ENCODE results near the gene LIN52.

The LIN52 gene

DNA sequence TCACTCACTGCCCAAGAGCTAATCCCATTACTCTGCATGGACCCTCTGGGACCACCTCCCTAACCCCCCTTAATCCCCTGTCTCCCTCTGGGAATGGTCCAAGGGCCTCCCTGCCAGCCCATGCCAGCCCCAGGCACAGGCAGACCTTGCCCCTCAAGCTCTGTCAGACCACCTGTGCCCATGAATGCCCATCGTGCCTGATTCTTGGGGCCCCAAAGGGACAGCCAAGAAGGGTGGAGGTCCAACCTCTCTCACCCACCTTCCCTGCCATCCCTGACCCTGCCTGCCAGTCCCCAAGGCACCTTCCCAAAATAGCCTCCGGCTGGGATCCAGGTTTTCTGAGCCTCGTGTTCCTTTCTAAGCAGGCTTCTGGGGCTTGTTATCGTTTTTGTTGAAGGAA, 133.7 kb downstream of the LIN52 start:
- H3K9me3 ChIP-seq (ENCODE audit: control insufficient read depth in 5 of 5, low read length in 5 of 5), result no peaks in the 10 kb centered on the region
- peak overlapping the region in 1 of 5 donors; percentile 60 for H3K4me3 ChIP-seq (ENCODE audit: low read depth in 1 of 5, low read length in 5 of 5)
- peaks cover 17 to 28% (median 20%) of the 10 kb centered on the region in 5 donors for H3K27me3 ChIP-seq (ENCODE audit: control insufficient read depth in 5 of 5, insufficient read depth in 4 of 5, low read length in 5 of 5)
- no peak overlapping the region for H3K27ac ChIP-seq (ENCODE audit: low read depth, low read length)
- no peak overlapping the region for H3K9ac ChIP-seq (ENCODE audit: low read length in 5 of 5)
- peaks cover 0 to 8% (median 5%) of the 10 kb centered on the region in 5 donors for H3K4me1 ChIP-seq (ENCODE audit: control insufficient read depth in 5 of 5, insufficient read depth in 5 of 5, low read length in 5 of 5)
- no peaks in the 10 kb centered on the region for H3K36me3 ChIP-seq (ENCODE audit: control insufficient read depth in 5 of 5, insufficient read depth in 5 of 5, low read length in 5 of 5)

DNA sequence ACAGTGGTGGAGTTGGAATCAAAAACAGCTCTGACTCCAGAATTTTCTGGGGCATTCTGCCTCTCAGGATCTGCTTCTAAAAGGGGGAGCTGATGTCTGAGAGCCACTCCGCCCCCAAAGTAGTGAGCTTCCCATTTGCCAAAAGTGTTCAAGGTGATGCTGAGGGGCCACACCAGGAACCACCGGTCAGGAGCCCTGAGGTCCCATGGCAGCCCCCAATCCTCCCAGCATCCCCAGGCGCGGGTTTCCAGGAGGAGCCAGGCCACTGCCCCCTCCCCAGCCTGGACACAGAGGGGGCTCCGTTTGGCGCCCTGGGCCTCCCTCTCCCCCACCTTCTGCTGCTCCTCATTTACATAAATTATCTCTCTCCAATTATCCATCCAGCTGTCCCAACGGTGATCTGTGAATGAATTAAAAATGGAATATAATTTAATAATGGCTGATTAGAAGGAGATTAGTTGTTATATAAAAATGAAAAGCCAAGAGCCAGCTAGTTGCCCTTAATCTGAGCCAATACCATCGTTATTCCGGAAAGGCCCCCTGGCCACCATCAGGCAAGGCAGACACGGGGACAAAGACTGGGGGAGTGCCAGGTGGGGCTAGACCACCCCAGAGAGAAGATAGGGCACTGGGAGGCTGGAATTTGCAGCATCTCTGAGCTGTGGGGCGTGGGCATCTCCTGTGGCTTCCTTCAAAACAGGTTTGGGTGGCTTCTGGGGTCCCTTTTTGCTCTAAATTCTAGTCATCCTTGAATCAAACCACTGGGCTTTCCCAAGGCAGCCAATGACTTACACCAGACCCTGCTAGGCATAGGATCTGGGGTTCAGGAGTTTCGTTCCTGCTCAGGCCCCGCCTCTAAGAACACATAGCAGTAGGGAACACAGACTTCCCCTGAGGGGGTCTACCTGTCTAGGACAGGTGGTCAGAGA, 134.8 kb downstream of the LIN52 start:
- H3K27me3 ChIP-seq (ENCODE audit: control insufficient read depth in 5 of 5, insufficient read depth in 4 of 5, low read length in 5 of 5), result peaks cover 19 to 37% (median 26%) of the 10 kb centered on the region in 5 donors
- H3K36me3 ChIP-seq (ENCODE audit: control insufficient read depth in 5 of 5, insufficient read depth in 5 of 5, low read length in 5 of 5), result no peaks in the 10 kb centered on the region
- H3K4me1 ChIP-seq (ENCODE audit: control insufficient read depth in 5 of 5, insufficient read depth in 5 of 5, low read length in 5 of 5), result peaks cover 0 to 8% (median 5%) of the 10 kb centered on the region in 5 donors
- no peak overlapping the region for H3K27ac ChIP-seq (ENCODE audit: low read depth, low read length)
- no peak overlapping the region for H3K9ac ChIP-seq (ENCODE audit: low read length in 5 of 5)
- no peaks in the 10 kb centered on the region for H3K9me3 ChIP-seq (ENCODE audit: control insufficient read depth in 5 of 5, low read length in 5 of 5)
- H3K4me3 ChIP-seq (ENCODE audit: low read depth in 1 of 5, low read length in 5 of 5), result no peak overlapping the region

DNA sequence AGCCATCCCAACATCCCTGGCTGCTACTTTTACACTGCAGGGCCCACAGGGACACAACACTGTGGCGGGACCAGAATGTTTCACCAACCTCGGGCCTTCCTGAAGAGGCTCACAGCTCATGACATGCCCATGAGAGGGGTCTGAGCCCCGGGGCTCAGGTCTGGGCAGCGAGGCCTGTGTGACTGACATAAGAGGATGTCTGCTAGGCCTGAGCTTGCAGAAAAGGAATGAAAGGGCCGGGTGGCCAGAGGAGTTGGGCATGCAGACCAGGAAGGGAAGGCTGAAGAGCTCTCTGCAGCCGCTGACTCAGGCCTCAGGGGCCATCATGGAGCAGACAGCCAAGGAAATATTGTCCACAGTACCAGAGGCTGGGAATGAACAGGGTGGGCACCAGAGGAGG, 136.2 kb downstream of the LIN52 start:
- no peak overlapping the region for H3K4me3 ChIP-seq (ENCODE audit: low read depth in 1 of 5, low read length in 5 of 5)
- H3K27me3 ChIP-seq (ENCODE audit: control insufficient read depth in 5 of 5, insufficient read depth in 4 of 5, low read length in 5 of 5), result peaks cover 17 to 38% (median 26%) of the 10 kb centered on the region in 5 donors

DNA sequence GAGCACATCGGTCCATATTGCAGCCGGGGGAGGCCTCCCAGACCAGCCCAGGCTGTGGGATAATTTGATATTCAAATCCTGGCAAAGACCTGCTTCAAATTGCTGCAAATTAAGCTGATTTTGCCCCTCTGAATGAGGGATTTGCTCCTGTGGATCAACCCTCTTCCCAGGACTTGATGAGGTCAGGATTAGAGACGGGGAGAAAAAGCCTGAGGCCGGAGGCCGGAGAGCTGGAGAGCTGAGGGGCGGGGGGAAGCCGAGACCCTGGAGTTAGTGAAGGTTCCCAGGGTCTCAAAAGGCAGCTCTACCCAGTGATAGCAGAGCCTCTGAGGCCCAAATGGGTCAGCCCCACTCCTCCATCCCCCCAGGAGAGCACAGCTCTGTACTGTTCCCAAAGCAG, 137.0 kb downstream of the LIN52 start:
- Histone ChIP-seq H3K27me3 (ENCODE audit: control insufficient read depth in 5 of 5, insufficient read depth in 4 of 5, low read length in 5 of 5) (peaks cover 17 to 37% (median 25%) of the 10 kb centered on the region in 5 donors), H3K4me1 (ENCODE audit: control insufficient read depth in 5 of 5, insufficient read depth in 5 of 5, low read length in 5 of 5) (peaks cover 0 to 8% (median 5%) of the 10 kb centered on the region in 5 donors), H3K9ac (ENCODE audit: low read length in 5 of 5) (no peak overlapping the region), H3K9me3 (ENCODE audit: control insufficient read depth in 5 of 5, low read length in 5 of 5) (no peaks in the 10 kb centered on the region), H3K27ac (ENCODE audit: low read depth, low read length) (no peak overlapping the region), H3K4me3 (ENCODE audit: low read depth in 1 of 5, low read length in 5 of 5) (no peak overlapping the region), H3K36me3 (ENCODE audit: control insufficient read depth in 5 of 5, insufficient read depth in 5 of 5, low read length in 5 of 5) (no peaks in the 10 kb centered on the region)

More for the DNA sequence above, 136.2 kb downstream of the LIN52 start:
- H3K27ac ChIP-seq (ENCODE audit: low read depth, low read length), result no peak overlapping the region
- H3K9ac ChIP-seq (ENCODE audit: low read length in 5 of 5), result no peak overlapping the region
- H3K4me1 ChIP-seq (ENCODE audit: control insufficient read depth in 5 of 5, insufficient read depth in 5 of 5, low read length in 5 of 5), result peaks cover 0 to 8% (median 5%) of the 10 kb centered on the region in 5 donors
- H3K36me3 ChIP-seq (ENCODE audit: control insufficient read depth in 5 of 5, insufficient read depth in 5 of 5, low read length in 5 of 5), result no peaks in the 10 kb centered on the region
- H3K9me3 ChIP-seq (ENCODE audit: control insufficient read depth in 5 of 5, low read length in 5 of 5), result no peaks in the 10 kb centered on the region

DNA sequence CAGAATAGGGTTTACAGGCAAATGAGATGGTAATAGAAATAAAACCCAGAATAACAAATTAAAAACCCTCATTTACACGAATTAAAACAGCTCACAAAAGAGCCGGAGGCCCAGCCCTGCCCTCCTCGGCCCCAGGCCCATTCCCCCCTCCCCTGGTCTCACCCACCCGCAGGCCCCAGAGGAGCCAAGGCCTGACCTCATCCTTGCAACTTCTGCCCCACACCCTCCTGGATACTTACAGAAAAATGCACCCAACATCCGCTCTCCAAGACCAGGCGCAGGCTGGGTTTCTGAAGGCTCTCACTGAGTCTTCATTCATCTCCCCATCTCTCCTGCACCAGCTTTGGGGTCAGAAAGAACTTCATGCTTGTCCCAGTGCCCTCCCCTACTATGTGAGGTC, 138.3 kb downstream of the LIN52 start:
- H3K9ac ChIP-seq (ENCODE audit: low read length in 5 of 5), result no peak overlapping the region
- H3K36me3 ChIP-seq (ENCODE audit: control insufficient read depth in 5 of 5, insufficient read depth in 5 of 5, low read length in 5 of 5), result no peaks in the 10 kb centered on the region
- peaks cover 0 to 1% (median under 1%) of the 10 kb centered on the region in 5 donors for H3K4me1 ChIP-seq (ENCODE audit: control insufficient read depth in 5 of 5, insufficient read depth in 5 of 5, low read length in 5 of 5)
- H3K27ac ChIP-seq (ENCODE audit: low read depth, low read length), result no peak overlapping the region
- H3K27me3 ChIP-seq (ENCODE audit: control insufficient read depth in 5 of 5, insufficient read depth in 4 of 5, low read length in 5 of 5), result peaks cover 14 to 35% (median 24%) of the 10 kb centered on the region in 5 donors
- no peak overlapping the region for H3K4me3 ChIP-seq (ENCODE audit: low read depth in 1 of 5, low read length in 5 of 5)
- no peaks in the 10 kb centered on the region for H3K9me3 ChIP-seq (ENCODE audit: control insufficient read depth in 5 of 5, low read length in 5 of 5)

DNA sequence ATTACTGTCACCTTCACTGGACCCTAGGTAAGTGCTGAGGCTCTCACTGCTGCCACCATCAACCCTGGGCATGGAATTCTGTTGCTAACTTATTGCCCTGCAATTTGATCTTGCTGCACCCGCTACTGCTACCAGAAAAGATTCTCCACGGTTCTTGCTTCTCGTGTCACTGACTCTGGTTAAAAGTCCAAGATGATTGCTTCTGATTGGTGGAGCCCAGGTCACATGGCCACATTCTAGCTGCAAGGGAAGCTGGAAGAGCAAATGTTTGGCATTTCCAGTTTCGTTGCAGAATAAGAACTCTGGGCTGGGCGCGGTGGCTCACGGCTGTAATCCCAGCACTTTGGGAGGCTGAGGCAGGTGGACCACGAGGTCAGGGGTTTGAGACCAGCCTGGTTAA, 147.0 kb downstream of the LIN52 start:
- Histone ChIP-seq H3K9me3 (ENCODE audit: control insufficient read depth in 5 of 5, low read length in 5 of 5) (peaks cover 2 to 12% (median 10%) of the 10 kb centered on the region in 5 donors), H3K36me3 (ENCODE audit: control insufficient read depth in 5 of 5, insufficient read depth in 5 of 5, low read length in 5 of 5) (no peaks in the 10 kb centered on the region), H3K4me1 (ENCODE audit: control insufficient read depth in 5 of 5, insufficient read depth in 5 of 5, low read length in 5 of 5) (no peaks in the 10 kb centered on the region), H3K27me3 (ENCODE audit: control insufficient read depth in 5 of 5, insufficient read depth in 4 of 5, low read length in 5 of 5) (peaks cover 8 to 14% (median 11%) of the 10 kb centered on the region in 5 donors), H3K4me3 (ENCODE audit: low read depth in 1 of 5, low read length in 5 of 5) (no peak overlapping the region), H3K27ac (ENCODE audit: low read depth, low read length) (no peak overlapping the region), H3K9ac (ENCODE audit: low read length in 5 of 5) (no peak overlapping the region)

DNA sequence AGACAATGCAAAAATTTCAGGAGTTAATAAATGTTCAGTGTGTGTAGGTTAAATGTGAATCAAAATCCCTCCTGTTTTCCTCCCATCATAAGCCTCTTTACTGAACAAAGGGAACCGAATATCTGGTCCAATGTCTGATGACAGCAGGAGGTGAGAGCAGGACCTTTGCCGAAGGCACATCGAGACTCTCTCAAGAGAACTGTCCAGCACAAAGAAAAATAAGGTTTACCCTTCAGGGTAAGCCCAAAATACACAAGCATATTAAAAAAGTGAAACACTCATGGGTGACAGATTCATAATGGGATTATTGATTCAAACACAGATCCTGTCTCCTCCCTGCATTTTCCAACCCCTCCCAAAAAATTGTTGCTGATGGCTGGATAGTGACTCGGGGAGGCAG, 150.3 kb downstream of the LIN52 start:
- no peak overlapping the region for H3K9ac ChIP-seq (ENCODE audit: low read length in 5 of 5)
- H3K9me3 ChIP-seq (ENCODE audit: control insufficient read depth in 5 of 5, low read length in 5 of 5), result peaks cover 2 to 12% (median 10%) of the 10 kb centered on the region in 5 donors
- peaks cover 22 to 36% (median 33%) of the 10 kb centered on the region in 5 donors for H3K27me3 ChIP-seq (ENCODE audit: control insufficient read depth in 5 of 5, insufficient read depth in 4 of 5, low read length in 5 of 5)

DNA sequence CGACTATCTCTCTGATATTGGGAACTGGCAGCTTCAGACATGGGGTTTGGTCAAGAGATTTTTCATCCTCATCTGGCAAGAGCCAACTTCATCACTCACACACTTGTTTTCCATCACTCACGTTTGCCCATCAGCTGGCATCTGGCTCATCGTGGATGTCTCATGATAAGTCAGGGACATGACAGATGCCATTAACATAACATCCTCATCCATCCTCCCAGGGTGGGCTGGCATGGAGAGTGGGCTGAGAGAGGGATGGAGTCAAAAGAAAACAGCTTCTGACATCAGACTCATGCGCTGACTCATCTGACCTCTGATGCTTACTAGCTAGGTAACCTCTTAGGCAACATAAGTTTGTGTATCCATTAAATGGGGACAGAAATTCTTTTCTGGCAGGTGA, 152.7 kb downstream of the LIN52 start:
- H3K9ac ChIP-seq (ENCODE audit: low read length in 5 of 5), result no peak overlapping the region
- H3K4me1 ChIP-seq (ENCODE audit: control insufficient read depth in 5 of 5, insufficient read depth in 5 of 5, low read length in 5 of 5), result peaks cover 0 to 30% (median 25%) of the 10 kb centered on the region in 5 donors
- H3K4me3 ChIP-seq (ENCODE audit: low read depth in 1 of 5, low read length in 5 of 5), result no peak overlapping the region
- peaks cover 0 to 2% (median 1%) of the 10 kb centered on the region in 5 donors for H3K9me3 ChIP-seq (ENCODE audit: control insufficient read depth in 5 of 5, low read length in 5 of 5)
- no peak overlapping the region for H3K27ac ChIP-seq (ENCODE audit: low read depth, low read length)
- peaks cover 30 to 56% (median 50%) of the 10 kb centered on the region in 5 donors for H3K27me3 ChIP-seq (ENCODE audit: control insufficient read depth in 5 of 5, insufficient read depth in 4 of 5, low read length in 5 of 5)
- H3K36me3 ChIP-seq (ENCODE audit: control insufficient read depth in 5 of 5, insufficient read depth in 5 of 5, low read length in 5 of 5), result no peaks in the 10 kb centered on the region

More for the DNA sequence above, 150.3 kb downstream of the LIN52 start:
- H3K4me3 ChIP-seq (ENCODE audit: low read depth in 1 of 5, low read length in 5 of 5), result no peak overlapping the region
- H3K27ac ChIP-seq (ENCODE audit: low read depth, low read length), result no peak overlapping the region
- H3K4me1 ChIP-seq (ENCODE audit: control insufficient read depth in 5 of 5, insufficient read depth in 5 of 5, low read length in 5 of 5), result peaks cover 0 to 7% (median 5%) of the 10 kb centered on the region in 5 donors
- no peaks in the 10 kb centered on the region for H3K36me3 ChIP-seq (ENCODE audit: control insufficient read depth in 5 of 5, insufficient read depth in 5 of 5, low read length in 5 of 5)

DNA sequence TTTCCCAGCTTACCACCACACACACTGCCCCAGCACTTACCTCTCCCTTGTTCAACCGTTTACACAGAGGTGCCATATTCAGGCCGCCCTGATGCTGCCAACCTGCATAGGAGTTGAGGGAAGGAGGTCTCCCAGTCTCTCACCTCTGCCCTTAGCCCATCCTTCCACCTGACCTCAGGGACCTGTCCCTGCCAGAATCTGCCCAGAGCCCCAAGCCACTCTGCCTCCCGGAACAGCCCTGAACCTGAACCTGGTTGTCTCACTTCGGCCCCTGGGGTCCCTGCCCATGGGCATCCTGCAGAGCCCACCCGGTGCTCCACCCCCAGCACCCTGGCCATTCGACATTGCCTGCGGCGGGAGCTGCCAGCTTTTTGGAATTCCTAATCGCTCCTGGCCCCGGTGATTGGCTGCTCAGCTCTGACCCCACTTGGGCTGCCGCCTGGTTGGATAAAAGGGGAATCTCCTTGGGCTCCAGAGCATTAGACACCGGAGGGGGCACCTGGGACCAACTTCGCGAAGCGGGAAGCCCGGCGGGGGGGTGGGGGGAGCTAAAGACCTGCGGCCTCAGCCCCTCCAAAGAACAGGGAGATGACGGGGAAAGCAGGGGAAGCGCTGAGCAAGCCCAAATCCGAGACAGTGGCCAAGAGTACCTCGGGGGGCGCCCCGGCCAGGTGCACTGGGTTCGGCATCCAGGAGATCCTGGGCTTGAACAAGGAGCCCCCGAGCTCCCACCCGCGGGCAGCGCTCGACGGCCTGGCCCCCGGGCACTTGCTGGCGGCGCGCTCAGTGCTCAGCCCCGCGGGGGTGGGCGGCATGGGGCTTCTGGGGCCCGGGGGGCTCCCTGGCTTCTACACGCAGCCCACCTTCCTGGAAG, 154.5 kb downstream of the LIN52 start, which contains the start of gene VSX2:
VSX2 (plus strand) TSS at position 476 of the 874 bp plus-strand sequence; CDS start at position 589, 113 bp downstream.
- Histone ChIP-seq H3K4me3 (ENCODE audit: low read depth in 1 of 5, low read length in 5 of 5) (peak within 1 kb of the TSS in 4 of 5 donors; percentile 44 to 57 (median 52)), H3K27ac (ENCODE audit: low read depth, low read length) (no peak within 1 kb of the TSS), H3K27me3 (ENCODE audit: control insufficient read depth in 5 of 5, insufficient read depth in 4 of 5, low read length in 5 of 5) (peaks cover 47 to 69% (median 62%) of the 10 kb centered on the region in 5 donors), H3K9me3 (ENCODE audit: control insufficient read depth in 5 of 5, low read length in 5 of 5) (no peaks in the 10 kb centered on the region), H3K4me1 (ENCODE audit: control insufficient read depth in 5 of 5, insufficient read depth in 5 of 5, low read length in 5 of 5) (peaks cover 0 to 30% (median 25%) of the 10 kb centered on the region in 5 donors), H3K9ac (ENCODE audit: low read length in 5 of 5) (peak within 1 kb of the TSS in 1 of 5 donors; percentile 39), H3K36me3 (ENCODE audit: control insufficient read depth in 5 of 5, insufficient read depth in 5 of 5, low read length in 5 of 5) (no peaks in the 10 kb centered on the region)

Data from subcutaneous abdominal adipose tissue (tissue), 5 donors.